C4-2B (cell line): ENCODE measurements around the gene TRAF1.

Experiments
- ZFX ChIP-seq: fragments of 450-650 bp; IDR thresholded peaks from 2 replicates; pipeline ENCODE4 v1.6.1; 2017
- TF ChIP-seq, protein P1 (sequence below): fragments of 450-650 bp; conservative IDR thresholded peaks from 2 replicates; pipeline ENCODE4 v1.5.1; 2017; ENCODE audit warnings: mild to moderate bottlenecking

DNA sequence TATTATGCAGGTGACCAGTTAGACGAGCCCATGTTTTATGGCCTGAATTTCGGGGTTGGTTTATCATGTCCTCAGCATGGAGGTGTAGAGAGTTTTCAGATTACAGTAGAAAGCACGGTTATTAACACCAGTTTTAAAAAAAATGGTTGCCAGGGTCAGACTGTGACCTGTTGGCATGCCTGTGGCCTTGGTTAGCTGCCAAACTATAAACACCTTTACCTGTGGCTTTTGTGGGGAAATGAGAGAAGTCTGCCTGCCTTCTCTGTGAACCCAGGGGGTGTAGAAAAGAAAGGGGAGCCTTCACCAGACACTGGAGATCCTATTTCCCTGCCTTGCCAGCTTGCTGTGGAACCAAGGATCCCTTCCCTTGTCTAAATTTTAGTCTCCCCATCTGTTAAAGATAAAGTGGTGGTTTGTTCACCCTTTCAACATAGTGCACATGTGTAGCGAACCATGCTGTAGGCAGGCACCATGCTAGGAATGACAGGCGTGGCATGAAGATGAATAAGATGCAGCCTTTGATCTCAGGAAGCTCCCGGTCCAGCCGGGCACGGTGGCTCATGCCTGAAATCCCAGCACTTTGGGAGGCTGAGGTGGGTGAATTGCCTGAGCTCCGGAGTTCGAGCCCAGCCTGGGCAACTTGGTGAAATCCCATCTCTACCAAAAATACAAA, 43.5 kb downstream of the TRAF1 start:
- TF ChIP-seq, protein P1, sequence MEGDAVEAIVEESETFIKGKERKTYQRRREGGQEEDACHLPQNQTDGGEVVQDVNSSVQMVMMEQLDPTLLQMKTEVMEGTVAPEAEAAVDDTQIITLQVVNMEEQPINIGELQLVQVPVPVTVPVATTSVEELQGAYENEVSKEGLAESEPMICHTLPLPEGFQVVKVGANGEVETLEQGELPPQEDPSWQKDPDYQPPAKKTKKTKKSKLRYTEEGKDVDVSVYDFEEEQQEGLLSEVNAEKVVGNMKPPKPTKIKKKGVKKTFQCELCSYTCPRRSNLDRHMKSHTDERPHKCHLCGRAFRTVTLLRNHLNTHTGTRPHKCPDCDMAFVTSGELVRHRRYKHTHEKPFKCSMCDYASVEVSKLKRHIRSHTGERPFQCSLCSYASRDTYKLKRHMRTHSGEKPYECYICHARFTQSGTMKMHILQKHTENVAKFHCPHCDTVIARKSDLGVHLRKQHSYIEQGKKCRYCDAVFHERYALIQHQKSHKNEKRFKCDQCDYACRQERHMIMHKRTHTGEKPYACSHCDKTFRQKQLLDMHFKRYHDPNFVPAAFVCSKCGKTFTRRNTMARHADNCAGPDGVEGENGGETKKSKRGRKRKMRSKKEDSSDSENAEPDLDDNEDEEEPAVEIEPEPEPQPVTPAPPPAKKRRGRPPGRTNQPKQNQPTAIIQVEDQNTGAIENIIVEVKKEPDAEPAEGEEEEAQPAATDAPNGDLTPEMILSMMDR, result no peak
- TF ChIP-seq ZFX, result no peak
